GM21825 (cell line): ENCODE data around the gene EBI3.
A peak's percentile ranks its signal among the peaks of the same experiment; 100 is the strongest.
"Not testable (repeated sequence)": the region's sequence is repeated elsewhere in the genome, so short reads cannot be mapped to it uniquely, and the experiment has no call there.

ENCODE experiments used
- ATAC-seq: cut with Tn5 transposase; IDR thresholded peaks from one replicate; pipeline ENCODE4 v1.9.1; 2021; ENCODE audit warnings: mild to moderate bottlenecking, moderate library complexity; ENCODE audit not compliant: unreplicated experiment

The EBI3 gene

GRCh38 chr19:4233282-4233853 is 4.0 kb downstream of the EBI3 start:
- no peak for ATAC-seq

GRCh38 chr19:4234142-4234861 is 5.0 kb downstream of the EBI3 start:
- no peak for ATAC-seq

- ATAC-seq, result no peak
Measured at GRCh38 chr19:4234862-4235201, 5.5 kb downstream of the EBI3 start.

GRCh38 chr19:4237510-4237909 is 8.2 kb downstream of the EBI3 start:
- ATAC-seq, result not testable (repeated sequence)

- no peak for ATAC-seq
Measured at GRCh38 chr19:4238831-4239230, 9.5 kb downstream of the EBI3 start.

- no peak for ATAC-seq
Measured at GRCh38 chr19:4241824-4242430, 12.6 kb downstream of the EBI3 start.

- not testable (repeated sequence) for ATAC-seq
Measured at GRCh38 chr19:4245938-4246337, 16.6 kb downstream of the EBI3 start.

GRCh38 chr19:4246767-4247593 is 17.7 kb downstream of the EBI3 start, which contains the start of gene YJU2:
Gene YJU2 (plus strand): TSS chr19:4247080. CDS start chr19:4247147, 67 bp downstream.
- peak; percentile 80 for ATAC-seq

GRCh38 chr19:4256563-4256962 is 27.2 kb downstream of the EBI3 start:
- no peak for ATAC-seq

GRCh38 chr19:4257025-4257424 is 27.7 kb downstream of the EBI3 start:
- no peak for ATAC-seq

GRCh38 chr19:4258181-4258580 is 28.9 kb downstream of the EBI3 start:
- no peak for ATAC-seq

GRCh38 chr19:4260613-4261191 is 31.4 kb downstream of the EBI3 start:
- no peak for ATAC-seq

- ATAC-seq, result no peak
Measured at GRCh38 chr19:4264812-4265211, 35.5 kb downstream of the EBI3 start.

GRCh38 chr19:4266253-4267000 is 37.1 kb downstream of the EBI3 start:
- no peak for ATAC-seq

- no peak for ATAC-seq
Measured at GRCh38 chr19:4267101-4267900, 38.0 kb downstream of the EBI3 start.

GRCh38 chr19:4267901-4268815 is 38.8 kb downstream of the EBI3 start:
- ATAC-seq, result no peak

GRCh38 chr19:4268816-4269430 is 39.6 kb downstream of the EBI3 start:
- no peak for ATAC-seq

- no peak for ATAC-seq
Measured at GRCh38 chr19:4272894-4273293, 43.6 kb downstream of the EBI3 start.
